Upper lobe of right lung (tissue), 1 donor: ENCODE data around the gene MXI1. TPM values are rescaled to one million over a fixed set of nuclear protein-coding genes. Genes with fewer than 3 reads are reported as not detected.

ENCODE experiments used
- ATAC-seq: fragments of 200-7000 bp; cut with Tn5 transposase; one replicate; pipeline ENCODE4 v1.9.1; 2020; ENCODE audit warnings: mild to moderate bottlenecking, moderate library complexity
- DNase-seq: peaks from one replicate; pipeline ENCODE4 v3.0.0-alpha.2; 2020
- H3K27ac ChIP-seq: fragments of 200-600 bp; one replicate; pipeline ENCODE4 v1.8.0; 2022
- H3K27me3 ChIP-seq: fragments of 200-600 bp; one replicate; pipeline ENCODE4 v1.8.0; 2022; ENCODE audit warnings: mild to moderate bottlenecking
- H3K36me3 ChIP-seq: fragments of 200-600 bp; one replicate; pipeline ENCODE4 v1.8.0; 2022
- H3K4me1 ChIP-seq: fragments of 200-600 bp; one replicate; pipeline ENCODE4 v1.8.0; 2022
- H3K4me3 ChIP-seq: fragments of 200-600 bp; one replicate; pipeline ENCODE4 v1.8.0; 2022; ENCODE audit warnings: mild to moderate bottlenecking
- H3K9me3 ChIP-seq: fragments of 200-600 bp; one replicate; pipeline ENCODE4 v1.8.0; 2022
- intact Hi-C: fragments of 100-400 bp; cut with DNase I; formaldehyde crosslinking; loops from one replicate; pipeline ENCODE4 v1.11.0; 2022
- total RNA-seq: library from RNA; stranded (reverse); fragmentation: NEBNext Ultra II Directional; extraction: Animal tissue kit (Norgen Biotek cat#: 25700); gene quantifications from one replicate; pipeline ENCODE4 v1.2.1, GENCODE V29; 2021
- TF ChIP-seq, protein P1 (sequence below): fragments of 200-600 bp; IDR thresholded peaks from one replicate; pipeline ENCODE4 v1.8.0; 2022; ENCODE audit warnings: antibody characterized with exemption
- donor health status: DM: no; HTN: yes; CAD: no; lungs with severe emphysema.

MXI1 gene
- total RNA-seq, 1 donor from 2014 or later: 34.7 TPM

DNA sequence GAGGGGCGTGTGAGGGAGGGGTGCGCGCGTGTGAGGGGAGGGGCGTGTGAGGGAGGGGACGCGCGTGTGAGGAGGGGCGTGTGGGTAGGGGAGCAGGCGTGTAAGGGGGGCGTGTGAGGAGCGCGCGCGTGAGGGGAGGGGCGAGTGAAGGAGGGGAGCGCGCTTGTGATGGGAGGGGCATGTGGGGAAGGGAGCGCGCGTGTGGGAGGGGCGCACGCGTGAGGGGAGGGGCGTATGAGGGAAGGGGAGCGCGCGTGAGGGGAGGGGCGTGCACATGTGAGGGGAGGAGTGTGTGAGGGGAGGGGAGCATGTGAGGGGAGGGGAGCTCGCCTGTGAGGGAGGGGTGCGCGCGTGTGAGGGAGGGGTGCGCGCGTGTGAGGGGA lies 19.1 kb downstream of the MXI1 start:
- no peaks in the 10 kb centered on the region for H3K27me3 ChIP-seq
- H3K4me3 ChIP-seq: peak overlapping the region; percentile 89
- peak; percentile 89 for ATAC-seq
- TF ChIP-seq, protein P1, sequence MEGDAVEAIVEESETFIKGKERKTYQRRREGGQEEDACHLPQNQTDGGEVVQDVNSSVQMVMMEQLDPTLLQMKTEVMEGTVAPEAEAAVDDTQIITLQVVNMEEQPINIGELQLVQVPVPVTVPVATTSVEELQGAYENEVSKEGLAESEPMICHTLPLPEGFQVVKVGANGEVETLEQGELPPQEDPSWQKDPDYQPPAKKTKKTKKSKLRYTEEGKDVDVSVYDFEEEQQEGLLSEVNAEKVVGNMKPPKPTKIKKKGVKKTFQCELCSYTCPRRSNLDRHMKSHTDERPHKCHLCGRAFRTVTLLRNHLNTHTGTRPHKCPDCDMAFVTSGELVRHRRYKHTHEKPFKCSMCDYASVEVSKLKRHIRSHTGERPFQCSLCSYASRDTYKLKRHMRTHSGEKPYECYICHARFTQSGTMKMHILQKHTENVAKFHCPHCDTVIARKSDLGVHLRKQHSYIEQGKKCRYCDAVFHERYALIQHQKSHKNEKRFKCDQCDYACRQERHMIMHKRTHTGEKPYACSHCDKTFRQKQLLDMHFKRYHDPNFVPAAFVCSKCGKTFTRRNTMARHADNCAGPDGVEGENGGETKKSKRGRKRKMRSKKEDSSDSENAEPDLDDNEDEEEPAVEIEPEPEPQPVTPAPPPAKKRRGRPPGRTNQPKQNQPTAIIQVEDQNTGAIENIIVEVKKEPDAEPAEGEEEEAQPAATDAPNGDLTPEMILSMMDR: no peak
- H3K27ac ChIP-seq: no peak overlapping the region
- no peaks in the 10 kb centered on the region for H3K36me3 ChIP-seq
- DNase-seq: peak; percentile 93
- intact Hi-C loops: no loop called here
- no peaks in the 10 kb centered on the region for H3K9me3 ChIP-seq
- peaks cover 14% of the 10 kb centered on the region for H3K4me1 ChIP-seq

DNA sequence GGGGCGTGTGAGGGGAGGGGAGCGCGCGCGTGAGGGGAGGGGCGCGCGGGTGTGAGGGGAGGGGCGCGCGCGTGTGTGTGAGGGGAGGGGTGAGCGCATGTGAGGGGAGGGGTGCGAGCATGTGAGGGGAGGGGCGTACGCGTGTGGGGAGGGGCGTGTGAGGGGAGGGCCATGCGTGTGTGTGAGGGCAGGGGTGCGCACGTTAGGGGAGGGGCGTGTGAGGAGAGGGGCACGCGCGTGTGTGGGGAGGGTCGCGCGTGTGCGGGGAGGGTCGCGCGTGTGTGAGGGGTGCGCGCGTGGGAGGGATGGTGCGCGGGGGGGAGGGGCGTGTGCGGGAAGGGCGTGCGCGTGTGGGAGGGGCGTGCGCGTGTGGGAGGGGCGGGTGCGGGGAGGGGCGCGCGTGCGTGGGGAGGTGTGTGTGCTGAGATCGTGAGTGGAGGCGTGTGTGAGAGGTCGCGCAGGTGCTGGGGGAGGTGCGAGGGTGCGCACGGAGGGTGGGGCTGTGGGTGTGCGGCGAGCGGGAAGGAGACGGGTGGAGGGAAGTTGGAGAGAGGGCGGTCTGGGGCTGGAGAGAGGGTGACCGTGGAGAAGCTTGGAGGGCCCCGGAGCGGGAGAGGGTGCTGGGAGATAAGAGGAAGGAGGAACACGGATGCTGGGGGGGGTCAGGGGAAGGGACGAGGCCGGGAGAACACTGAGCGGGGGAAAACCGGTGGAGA lies 19.7 kb downstream of the MXI1 start:
- no peaks in the 10 kb centered on the region for H3K27me3 ChIP-seq
- peak; percentile 91 for DNase-seq

DNA sequence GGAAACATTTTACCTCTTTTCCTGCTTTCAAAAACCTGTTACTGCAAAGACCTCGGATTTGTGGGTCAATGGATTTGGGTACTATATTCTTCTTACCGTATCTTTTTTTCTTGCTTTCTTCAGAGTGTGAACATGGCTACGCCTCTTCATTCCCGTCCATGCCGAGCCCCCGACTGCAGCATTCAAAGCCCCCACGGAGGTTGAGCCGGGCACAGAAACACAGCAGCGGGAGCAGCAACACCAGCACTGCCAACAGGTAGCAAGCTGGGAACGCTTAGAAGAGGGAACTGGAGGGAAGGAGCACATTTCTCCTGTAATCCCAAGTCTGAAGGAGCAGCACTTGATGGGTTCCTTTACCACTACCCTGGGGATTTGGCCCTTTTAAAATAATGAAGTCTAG lies 20.7 kb downstream of the MXI1 start:
- ATAC-seq: no peak

More for the DNA sequence above, 19.7 kb downstream of the MXI1 start:
- peak; percentile 75 for ATAC-seq
- intact Hi-C loops: no loop called here
- no peaks in the 10 kb centered on the region for H3K9me3 ChIP-seq
- no peaks in the 10 kb centered on the region for H3K36me3 ChIP-seq
- H3K4me3 ChIP-seq: peak overlapping the region; percentile 89
- TF ChIP-seq, protein P1: no peak
- H3K27ac ChIP-seq: peak overlapping the region; percentile 44
- H3K4me1 ChIP-seq: peaks cover 10% of the 10 kb centered on the region

GRCh38 chr10:110229155-110229554 lies 21.8 kb downstream of the MXI1 start:
- Histone ChIP-seq H3K27me3 (no peaks in the 10 kb centered on the region), H3K36me3 (no peaks in the 10 kb centered on the region), H3K4me3 (no peak overlapping the region), H3K27ac (no peak overlapping the region), H3K9me3 (no peaks in the 10 kb centered on the region), H3K4me1 (peaks cover 4% of the 10 kb centered on the region)
- TF ChIP-seq, protein P1: no peak
- intact Hi-C loops: no loop called here
- no peak for ATAC-seq
- DNase-seq: no peak

More for the DNA sequence above, 20.7 kb downstream of the MXI1 start:
- Histone ChIP-seq H3K27ac (no peak overlapping the region), H3K4me1 (peaks cover 4% of the 10 kb centered on the region), H3K27me3 (no peaks in the 10 kb centered on the region), H3K4me3 (no peak overlapping the region), H3K36me3 (no peaks in the 10 kb centered on the region), H3K9me3 (no peaks in the 10 kb centered on the region)
- TF ChIP-seq, protein P1: no peak
- DNase-seq: no peak
- intact Hi-C loops: no loop called here

- Histone ChIP-seq H3K4me1 (no peaks in the 10 kb centered on the region), H3K9me3 (no peaks in the 10 kb centered on the region), H3K27ac (no peak overlapping the region), H3K27me3 (no peaks in the 10 kb centered on the region), H3K36me3 (no peaks in the 10 kb centered on the region), H3K4me3 (no peak overlapping the region)
- ATAC-seq (no peak), DNase-seq (no peak)
- intact Hi-C loops: no loop called here
- TF ChIP-seq, protein P1: no peak
These were observed 26.4 kb downstream of the MXI1 start for GRCh38 chr10:110233846-110234245.
